Hematopoietic multipotent progenitor cell (in vitro differentiated cells): ENCODE data around the gene AGK. TPM values are rescaled to one million over a fixed set of nuclear protein-coding genes. Genes with fewer than 3 reads are reported as not detected.
"Not testable (repeated sequence)": the region's sequence is repeated elsewhere in the genome, so short reads cannot be mapped to it uniquely, and the experiment has no call there.

ENCODE experiments used
- DNase-seq, 3 donors: peaks; one replicate each; pipeline ENCODE4 v3.0.0-alpha.2; 2011 to 2015; ENCODE audit warnings: low read depth in 2 of 3, low spot score in 2 of 3
- total RNA-seq: library from RNA; depleted of rRNA; stranded (reverse); fragments of >200 nt; gene quantifications from one replicate; pipeline ENCODE4 v1.2.3, GENCODE V29; 2012

The AGK gene
- total RNA-seq, 1 donor, result 19.7 TPM

- no peak for DNase-seq
These were observed 122.1 kb downstream of the AGK start for GRCh38 chr7:141673346-141673745.

GRCh38 chr7:141674171-141674671 is 123.0 kb downstream of the AGK start:
- no peak for DNase-seq

- DNase-seq, result peak in 1 of 3 donors; percentile 22
These were observed 123.5 kb downstream of the AGK start for GRCh38 chr7:141674702-141675101.

- DNase-seq, result peak in 2 of 3 donors; percentile 63 to 72
These were observed 124.4 kb downstream of the AGK start for GRCh38 chr7:141675436-141676215.

GRCh38 chr7:141676618-141677017 is 125.4 kb downstream of the AGK start:
- peak in 2 of 3 donors; percentile 50 to 76 for DNase-seq

GRCh38 chr7:141679014-141679413 is 127.8 kb downstream of the AGK start:
- DNase-seq, result no peak

GRCh38 chr7:141685285-141686023 is 134.2 kb downstream of the AGK start:
- DNase-seq, result no peak

GRCh38 chr7:141686074-141686473 is 134.9 kb downstream of the AGK start:
- no peak for DNase-seq

- DNase-seq, result no peak
These were observed 135.5 kb downstream of the AGK start for GRCh38 chr7:141686670-141687069.

GRCh38 chr7:141688043-141688442 is 136.8 kb downstream of the AGK start:
- DNase-seq, result no peak

- not testable (repeated sequence) for DNase-seq
These were observed 138.0 kb downstream of the AGK start for GRCh38 chr7:141689072-141689825.

- DNase-seq, result no peak
These were observed 140.3 kb downstream of the AGK start for GRCh38 chr7:141691540-141691939.

- DNase-seq, result no peak
These were observed 140.8 kb downstream of the AGK start for GRCh38 chr7:141691961-141692360.

- DNase-seq, result no peak
These were observed 141.9 kb downstream of the AGK start for GRCh38 chr7:141693082-141693481.

- DNase-seq, result no peak
These were observed 144.6 kb downstream of the AGK start for GRCh38 chr7:141695803-141696289.

GRCh38 chr7:141696348-141696747 is 145.1 kb downstream of the AGK start:
- no peak for DNase-seq

- no peak for DNase-seq
These were observed 146.1 kb downstream of the AGK start for GRCh38 chr7:141697211-141697871.

- DNase-seq, result peak in 2 of 3 donors; percentile 32 to 48
These were observed 147.2 kb downstream of the AGK start for GRCh38 chr7:141698247-141699015.

GRCh38 chr7:141699860-141700259 is 148.7 kb downstream of the AGK start:
- DNase-seq, result no peak
